ENCODE measurements around the gene NPAS3.

NPAS3 gene

GRCh38 chr14:33792009-33792719, 853.5 kb downstream of the NPAS3 start:
- TF ChIP-seq ZFX (IDR thresholded peaks at IDR 0.05; ENCODE audit: borderline replicate concordance), result no peak
- TF ChIP-seq CTCF (IDR thresholded peaks at IDR 0.05), result no peak
- H3K27ac ChIP-seq, result no peak overlapping the region

- no peak overlapping the region for H3K27ac ChIP-seq
- TF ChIP-seq CTCF (IDR thresholded peaks at IDR 0.05), result peak; percentile 93
- TF ChIP-seq ZFX (IDR thresholded peaks at IDR 0.05; ENCODE audit: borderline replicate concordance), result no peak
Measured at GRCh38 chr14:33792720-33793368, 854.2 kb downstream of the NPAS3 start.

GRCh38 chr14:33793398-33794110, 854.9 kb downstream of the NPAS3 start:
- H3K27ac ChIP-seq, result no peak overlapping the region
- no peak for TF ChIP-seq CTCF (IDR thresholded peaks at IDR 0.05)

GRCh38 chr14:33794791-33795305, 856.2 kb downstream of the NPAS3 start:
- no peak overlapping the region for H3K27ac ChIP-seq
- TF ChIP-seq ZFX (IDR thresholded peaks at IDR 0.05; ENCODE audit: borderline replicate concordance), result no peak
- TF ChIP-seq CTCF (IDR thresholded peaks at IDR 0.05), result no peak

- no peak for TF ChIP-seq ZFX (IDR thresholded peaks at IDR 0.05; ENCODE audit: borderline replicate concordance)
- no peak for TF ChIP-seq CTCF (IDR thresholded peaks at IDR 0.05)
Measured at GRCh38 chr14:33796356-33796755, 857.7 kb downstream of the NPAS3 start.

GRCh38 chr14:33799705-33800570, 861.3 kb downstream of the NPAS3 start:
- TF ChIP-seq CTCF (IDR thresholded peaks at IDR 0.05) (no peak), ZFX (IDR thresholded peaks at IDR 0.05; ENCODE audit: borderline replicate concordance) (no peak)
- no peak overlapping the region for H3K27ac ChIP-seq

More at GRCh38 chr14:33796356-33796755, 857.7 kb downstream of the NPAS3 start:
- H3K27ac ChIP-seq, result no peak overlapping the region

Data from 22Rv1 (cell line).